ENCODE measurements around the gene CMSS1.

DNA sequence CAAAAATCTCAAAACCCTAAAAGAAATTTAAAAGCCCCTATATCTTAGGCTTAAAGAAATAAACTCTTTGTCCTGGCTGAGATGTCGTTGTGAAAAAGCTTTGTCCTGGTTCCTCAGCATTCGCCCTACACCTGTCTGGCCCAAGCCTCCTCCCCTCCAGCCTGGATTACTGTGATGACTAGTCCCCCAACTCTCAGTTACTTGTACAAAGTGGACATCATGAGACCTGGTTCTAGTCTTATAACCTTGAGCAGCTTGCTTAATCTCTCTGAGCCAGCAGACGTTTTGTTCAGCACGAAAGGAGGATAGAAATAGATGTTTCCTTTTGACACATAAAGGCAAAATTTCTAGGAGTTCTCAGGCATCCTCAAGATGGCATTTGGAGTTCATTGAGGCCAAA is 245.0 kb downstream of the CMSS1 start:
- TF ChIP-seq CTCF (IDR thresholded peaks at IDR 0.05) (no peak), EP300 (IDR thresholded peaks at IDR 0.05) (no peak), POLR2A (IDR thresholded peaks at IDR 0.05; ENCODE audit: low read depth) (no peak), POLR2AphosphoS5 (IDR thresholded peaks at IDR 0.05) (no peak)

All from esophagus muscularis mucosa (tissue), 4 donors.